Frontal cortex (tissue), 4 donors: Measurements from ENCODE around the gene RTL5. TPM values are rescaled to one million over a fixed set of nuclear protein-coding genes. Genes with fewer than 3 reads are reported as not detected.

ENCODE experiments used
- DNase-seq, 2 donors: peaks; one replicate each; pipeline ENCODE4 v3.0.0; 2012; ENCODE audit warnings: low spot score in 2 of 2
- FAIRE-seq: peaks from 2 replicates; lab custom pipeline; 2012; peaks lifted over from hg19 to GRCh38; lab: Jason Lieb, UNC
- total RNA-seq: library from RNA; depleted of rRNA; stranded (reverse); fragments of >200 nt; gene quantifications from one replicate; pipeline ENCODE4 v1.2.3, GENCODE V29; 2014
- donor health status: control.
- donor health status: control.
- donor health status: control.

Gene RTL5
- total RNA-seq, 1 donor from 2014 or later: 4.1 TPM

DNA sequence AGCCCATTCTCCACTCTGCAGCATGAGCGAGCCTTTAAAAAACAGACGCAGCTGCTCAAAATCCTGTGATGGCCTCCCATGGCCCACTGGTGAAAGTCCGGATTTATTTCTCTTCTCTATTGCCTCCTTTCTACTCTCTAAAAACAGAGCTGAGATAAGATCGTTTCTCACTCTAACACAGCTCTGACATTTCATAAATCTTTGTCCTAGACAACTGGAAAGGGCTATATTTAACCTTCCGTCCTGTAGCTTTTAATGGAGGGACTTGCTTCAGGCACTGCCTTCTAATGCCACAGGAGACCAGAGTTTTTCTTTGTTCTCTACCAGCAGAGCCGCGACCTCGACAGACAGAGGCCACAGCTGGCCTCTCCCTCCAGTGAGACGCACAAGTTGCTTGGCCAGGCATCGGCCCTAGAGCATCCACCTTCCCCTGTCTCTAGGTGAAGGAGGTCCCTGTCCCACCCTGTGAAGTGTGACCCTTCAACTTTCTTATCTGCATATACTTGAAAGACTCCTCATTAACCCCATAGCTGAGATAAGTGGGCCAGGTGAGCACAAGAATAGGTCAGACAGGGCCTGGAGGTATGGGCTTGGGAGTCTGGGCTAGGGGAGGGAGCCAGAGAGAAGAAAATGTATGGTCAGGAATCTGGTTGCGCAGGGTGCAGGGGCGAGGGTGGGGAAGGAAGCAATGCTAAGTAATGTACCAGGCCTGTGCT is 50.0 kb downstream of the RTL5 start:
- no peak for DNase-seq
- no peak for FAIRE-seq

DNA sequence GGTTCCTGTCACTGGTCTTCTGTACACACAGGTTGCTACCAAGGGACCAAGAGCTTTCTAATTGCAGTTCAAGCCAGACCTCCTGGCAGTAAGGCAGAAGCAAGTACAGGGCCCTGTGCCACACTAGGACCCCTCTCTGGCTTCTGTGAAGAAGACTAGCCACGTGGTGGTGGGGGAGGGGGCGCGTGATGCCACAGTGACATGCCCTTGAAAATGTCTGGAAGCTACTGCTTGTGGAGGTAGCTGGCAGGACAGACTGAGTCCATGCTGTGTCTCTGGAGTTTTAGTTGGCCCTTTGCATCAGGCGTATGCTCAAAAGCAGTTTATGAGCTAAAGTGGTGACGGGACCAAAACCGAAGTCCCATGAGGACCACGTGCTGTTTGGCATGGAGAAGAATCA is 50.9 kb downstream of the RTL5 start:
- FAIRE-seq (no peak), DNase-seq (no peak)

DNA sequence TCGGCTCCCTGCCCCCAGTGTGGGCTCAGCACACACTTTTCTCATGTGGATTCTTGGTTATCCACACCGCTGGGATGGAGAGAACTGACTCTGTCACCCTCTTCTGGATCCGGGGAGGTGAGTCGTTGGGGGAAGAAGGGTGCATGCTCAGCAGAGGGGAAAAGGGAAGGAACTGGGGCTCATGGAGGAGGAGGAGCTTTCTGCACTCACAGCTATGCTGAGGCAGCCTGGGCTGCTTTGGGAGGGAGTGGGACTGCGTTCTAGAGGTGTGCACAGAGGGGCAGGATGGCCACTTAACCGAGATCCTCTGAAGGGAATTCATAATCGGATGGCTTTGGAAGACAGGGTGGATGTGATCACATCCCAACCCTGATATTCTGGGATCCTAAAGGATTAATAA is 51.6 kb downstream of the RTL5 start:
- FAIRE-seq: no peak
- no peak for DNase-seq

DNA sequence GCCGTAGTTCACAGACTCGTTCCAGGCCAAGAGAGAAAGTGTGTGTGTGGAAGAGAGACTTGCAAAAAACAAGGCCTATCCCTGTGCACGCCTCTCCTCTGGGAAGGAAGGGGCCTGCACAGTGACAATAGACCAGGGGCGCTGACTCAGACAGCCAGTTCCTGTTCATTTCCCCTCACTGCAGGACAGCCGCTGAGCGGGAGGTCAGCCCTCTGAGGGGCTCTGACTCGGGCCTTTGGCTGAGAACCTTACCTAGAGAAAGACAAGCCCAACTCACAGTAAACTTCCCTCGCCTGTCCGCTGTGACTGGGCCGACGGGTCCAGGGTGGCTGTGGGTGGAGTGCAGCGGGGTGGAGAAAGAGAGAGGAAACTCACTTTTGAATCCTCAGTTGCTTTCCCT is 52.1 kb downstream of the RTL5 start:
- no peak for DNase-seq
- no peak for FAIRE-seq

DNA sequence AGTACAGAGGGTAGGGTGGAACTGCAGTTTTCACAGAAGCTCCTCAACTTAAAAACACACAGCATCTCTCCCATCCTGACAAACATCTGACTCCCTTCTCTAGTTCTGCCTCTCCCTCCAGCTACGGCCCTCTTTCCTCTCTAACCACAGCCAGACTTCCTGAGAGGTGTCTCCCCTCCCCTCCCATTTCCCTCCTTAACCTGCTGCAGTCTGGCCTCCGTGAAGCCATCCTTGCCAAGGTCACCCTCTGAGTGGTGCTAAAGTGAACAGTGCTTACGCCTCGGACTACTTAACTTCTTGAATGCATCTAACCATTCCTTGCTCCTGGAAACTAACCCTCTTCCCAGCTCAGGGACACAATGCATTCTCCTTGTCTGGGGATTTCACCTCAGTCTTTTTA is 53.3 kb downstream of the RTL5 start:
- DNase-seq (no peak), FAIRE-seq (no peak)

Other genes with a start within 250 kb of the RTL5 start
- gene NHSL2, start 221.1 kb downstream of the RTL5 start, total RNA-seq: 0.82 TPM
- 16.3 TPM for gene PIN4, start 49.8 kb upstream of the RTL5 start, total RNA-seq
- 0.41 TPM for gene ERCC6L, start 107.1 kb upstream of the RTL5 start, total RNA-seq
- gene RPS4X, start 145.3 kb upstream of the RTL5 start, total RNA-seq: 1,146 TPM
- gene CITED1, start 174.0 kb upstream of the RTL5 start, total RNA-seq: 7.3 TPM